NT2/D1 (cell line): ENCODE results near the gene PCSK2.

ENCODE experiments used
- DNase-seq: peaks from one replicate; pipeline ENCODE4 v3.0.0-alpha.2; 2011; ENCODE audit warnings: low read depth, low spot score
- H3K27me3 ChIP-seq: 2 replicates; pipeline ENCODE4 v1.6.0; 2011; ENCODE audit warnings: mild to moderate bottlenecking; ENCODE audit not compliant: insufficient read length, insufficient read depth
- H3K36me3 ChIP-seq: 2 replicates; pipeline ENCODE4 v1.6.1; 2011; ENCODE audit warnings: mild to moderate bottlenecking, low read length, mixed read lengths; ENCODE audit not compliant: insufficient read depth, insufficient read length
- H3K4me1 ChIP-seq: 2 replicates; pipeline ENCODE4 v1.5.1; 2011; ENCODE audit not compliant: insufficient read depth, insufficient read length
- H3K4me3 ChIP-seq: 2 replicates; pipeline ENCODE4 v1.5.1; 2011; ENCODE audit warnings: low read depth; ENCODE audit not compliant: insufficient read length
- H3K9ac ChIP-seq: 2 replicates; pipeline ENCODE4 v1.6.0; 2011; ENCODE audit warnings: low read depth; ENCODE audit not compliant: insufficient read length
- H3K9me3 ChIP-seq: 2 replicates; pipeline ENCODE4 v1.5.1; 2011; ENCODE audit warnings: mild to moderate bottlenecking, low read length; ENCODE audit not compliant: insufficient read depth
- SUZ12 ChIP-seq: IDR thresholded peaks from 2 replicates; pipeline ENCODE4 v1.6.1; 2011; ENCODE audit not compliant: insufficient read length, insufficient read depth; ENCODE audit errors: extremely low read depth
- YY1 ChIP-seq: IDR thresholded peaks from 2 replicates; pipeline ENCODE4 v1.6.1; 2011; ENCODE audit not compliant: insufficient read length, insufficient read depth
- ZNF274 ChIP-seq: IDR thresholded peaks from 2 replicates; pipeline ENCODE4 v1.6.1; 2011; ENCODE audit warnings: mild to moderate bottlenecking, low read depth, low read length

The PCSK2 gene

GRCh38 chr20:17364681-17365080 lies 137.8 kb downstream of the PCSK2 start:
- Histone ChIP-seq H3K4me1 (no peaks in the 10 kb centered on the region), H3K36me3 (no peaks in the 10 kb centered on the region), H3K9ac (no peak overlapping the region), H3K27me3 (no peaks in the 10 kb centered on the region), H3K4me3 (no peak overlapping the region), H3K9me3 (no peaks in the 10 kb centered on the region)
- no peak for DNase-seq
- TF ChIP-seq YY1 (no peak), SUZ12 (no peak), ZNF274 (no peak)

DNA sequence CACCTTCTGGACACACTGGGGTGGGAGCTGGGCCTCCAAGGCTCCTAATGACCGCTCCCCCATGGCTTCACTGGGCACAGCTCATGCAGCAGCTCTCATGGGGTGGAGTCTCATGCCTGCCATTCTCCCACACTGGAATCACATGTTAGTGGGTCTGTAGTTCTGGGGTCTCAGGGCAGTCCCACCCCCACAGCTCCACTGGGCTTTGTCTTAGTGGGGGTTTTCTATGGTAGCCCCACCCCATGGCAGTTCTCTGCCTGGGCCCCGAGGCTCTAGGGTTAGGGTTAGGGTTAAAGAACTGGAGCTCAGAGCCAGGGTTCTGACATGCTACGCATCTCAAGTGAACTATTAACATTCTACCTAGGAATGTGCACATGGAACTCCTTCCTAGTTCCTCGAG lies 139.0 kb downstream of the PCSK2 start:
- H3K27me3 ChIP-seq = no peaks in the 10 kb centered on the region
- H3K9me3 ChIP-seq = no peaks in the 10 kb centered on the region
- H3K36me3 ChIP-seq = no peaks in the 10 kb centered on the region
- TF ChIP-seq YY1 (no peak), SUZ12 (no peak), ZNF274 (no peak)
- DNase-seq = no peak
- H3K9ac ChIP-seq = no peak overlapping the region
- H3K4me3 ChIP-seq = no peak overlapping the region
- H3K4me1 ChIP-seq = no peaks in the 10 kb centered on the region

DNA sequence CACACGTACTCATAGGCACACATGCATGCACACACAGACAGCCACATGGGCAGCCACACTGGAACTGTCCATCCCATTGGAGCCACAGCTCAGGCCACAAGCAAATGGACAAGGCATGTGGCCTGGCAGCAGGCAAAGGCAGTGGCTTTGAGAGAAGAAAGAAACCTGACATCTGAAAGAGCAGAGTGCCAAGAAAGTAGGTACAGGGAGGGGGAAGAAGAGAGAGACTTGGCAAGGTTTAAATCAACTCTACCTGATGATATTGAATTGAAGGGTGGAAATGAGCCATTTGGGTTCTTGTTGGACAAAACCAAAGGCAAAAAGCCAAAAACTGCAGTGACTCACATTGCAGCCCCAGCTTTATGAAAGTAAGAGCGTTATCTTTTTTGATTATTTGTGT lies 142.7 kb downstream of the PCSK2 start:
- TF ChIP-seq ZNF274 (no peak), SUZ12 (no peak), YY1 (no peak)
- Histone ChIP-seq H3K9me3 (no peaks in the 10 kb centered on the region), H3K9ac (no peak overlapping the region), H3K36me3 (no peaks in the 10 kb centered on the region), H3K4me3 (no peak overlapping the region), H3K4me1 (no peaks in the 10 kb centered on the region), H3K27me3 (no peaks in the 10 kb centered on the region)
- DNase-seq = no peak

DNA sequence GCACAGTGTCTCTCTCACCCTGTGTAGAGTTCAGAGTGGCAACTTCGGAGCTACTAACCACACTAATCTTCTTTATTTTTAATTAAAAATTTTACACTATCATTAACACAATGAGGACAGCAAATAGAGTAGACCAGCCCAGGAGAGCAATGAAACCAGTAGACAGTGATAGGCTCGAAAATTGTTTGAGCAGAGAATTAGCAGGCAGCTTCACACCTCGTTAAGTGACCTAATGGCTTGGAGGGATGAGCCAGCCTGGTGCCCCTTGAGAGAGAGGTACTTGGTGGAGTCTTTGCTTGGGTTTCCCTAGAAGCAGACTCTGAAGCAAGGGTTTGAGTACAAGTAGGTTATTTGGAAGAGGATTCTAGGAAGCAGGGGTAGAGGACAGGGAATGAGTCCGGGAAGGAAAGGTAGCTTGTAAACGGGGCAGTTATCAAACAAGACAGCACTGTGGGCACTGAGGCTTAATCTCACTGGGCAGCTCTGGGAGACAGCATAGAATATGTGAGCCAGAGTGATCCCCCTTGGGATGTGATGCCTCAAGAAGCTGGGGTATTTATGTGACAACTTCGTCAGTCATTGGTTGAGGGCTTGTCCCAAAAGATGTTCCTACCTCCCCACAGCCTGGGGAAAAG lies 146.1 kb downstream of the PCSK2 start:
- no peaks in the 10 kb centered on the region for H3K4me1 ChIP-seq
- H3K9me3 ChIP-seq = no peaks in the 10 kb centered on the region
- no peak overlapping the region for H3K9ac ChIP-seq
- TF ChIP-seq SUZ12 (no peak), ZNF274 (no peak), YY1 (no peak)
- no peak for DNase-seq
- H3K27me3 ChIP-seq = no peaks in the 10 kb centered on the region
- no peak overlapping the region for H3K4me3 ChIP-seq
- no peaks in the 10 kb centered on the region for H3K36me3 ChIP-seq

- TF ChIP-seq ZNF274 = no peak
- no peak for TF ChIP-seq SUZ12
- TF ChIP-seq YY1 = no peak
- Histone ChIP-seq H3K9me3 (no peaks in the 10 kb centered on the region), H3K4me1 (no peaks in the 10 kb centered on the region), H3K9ac (no peak overlapping the region), H3K27me3 (no peaks in the 10 kb centered on the region), H3K36me3 (no peaks in the 10 kb centered on the region), H3K4me3 (no peak overlapping the region)
- no peak for DNase-seq
These were observed 147.2 kb downstream of the PCSK2 start for GRCh38 chr20:17374086-17374485.

DNA sequence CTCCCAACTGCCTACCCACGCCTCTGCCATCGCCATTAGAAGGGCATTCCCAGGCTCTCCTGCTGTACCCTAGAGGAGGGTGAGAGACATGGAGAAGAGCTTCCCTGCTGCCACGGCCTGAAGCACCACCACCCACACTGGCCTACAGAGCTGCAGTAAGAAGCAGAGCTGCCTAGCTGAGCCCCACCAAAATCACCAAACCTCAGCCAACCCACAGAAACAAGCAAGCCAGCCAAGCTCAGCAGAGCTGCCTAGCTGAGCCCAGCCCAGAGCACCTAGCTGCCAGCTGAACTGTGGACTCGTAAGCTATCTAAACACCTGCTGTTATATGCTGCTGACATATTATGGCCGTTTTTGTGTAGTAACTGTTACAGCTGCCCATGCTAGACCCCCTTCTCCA lies 149.2 kb downstream of the PCSK2 start:
- TF ChIP-seq SUZ12 (no peak), YY1 (no peak), ZNF274 (no peak)
- Histone ChIP-seq H3K27me3 (no peaks in the 10 kb centered on the region), H3K9ac (no peak overlapping the region), H3K4me3 (no peak overlapping the region), H3K4me1 (no peaks in the 10 kb centered on the region), H3K36me3 (no peaks in the 10 kb centered on the region), H3K9me3 (no peaks in the 10 kb centered on the region)
- no peak for DNase-seq

DNA sequence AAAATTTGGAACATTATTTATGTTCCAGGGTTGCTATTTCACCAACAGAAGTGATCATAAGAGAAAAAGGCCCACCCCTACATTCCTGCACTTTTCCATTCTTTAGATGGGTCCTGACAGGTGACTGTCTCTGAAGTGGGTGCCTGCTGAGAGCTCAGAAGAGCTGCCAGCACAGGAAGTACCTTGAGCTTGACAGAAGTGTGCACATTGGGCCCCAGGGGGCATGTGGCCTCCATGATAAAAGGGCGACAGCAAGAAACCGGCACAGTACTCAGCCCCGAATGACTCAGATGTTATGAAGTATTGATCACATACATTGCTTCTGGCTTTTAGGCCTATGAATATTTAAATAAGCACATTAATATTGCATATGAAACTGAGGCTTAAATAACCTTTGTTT lies 150.4 kb downstream of the PCSK2 start:
- H3K9ac ChIP-seq = no peak overlapping the region
- H3K4me1 ChIP-seq = no peaks in the 10 kb centered on the region
- H3K9me3 ChIP-seq = no peaks in the 10 kb centered on the region
- H3K27me3 ChIP-seq = no peaks in the 10 kb centered on the region
- no peak for TF ChIP-seq YY1
- TF ChIP-seq SUZ12 = no peak
- TF ChIP-seq ZNF274 = no peak
- H3K4me3 ChIP-seq = no peak overlapping the region
- DNase-seq = no peak
- H3K36me3 ChIP-seq = no peaks in the 10 kb centered on the region

- TF ChIP-seq YY1 = no peak
- no peak for TF ChIP-seq SUZ12
- no peak for TF ChIP-seq ZNF274
- no peaks in the 10 kb centered on the region for H3K9me3 ChIP-seq
These were observed 152.8 kb downstream of the PCSK2 start for GRCh38 chr20:17379651-17380050.

More at GRCh38 chr20:17379651-17380050, 152.8 kb downstream of the PCSK2 start:
- Histone ChIP-seq H3K36me3 (no peaks in the 10 kb centered on the region), H3K4me1 (no peaks in the 10 kb centered on the region), H3K9ac (no peak overlapping the region), H3K4me3 (no peak overlapping the region), H3K27me3 (no peaks in the 10 kb centered on the region)
- DNase-seq = no peak
